Fibroblast of skin of back (primary cell): ENCODE results near the gene KDM8.
"Not testable (repeated sequence)": the region's sequence is repeated elsewhere in the genome, so short reads cannot be mapped to it uniquely, and the experiment has no call there.

Source experiments
- DNase-seq: peaks from one replicate; pipeline ENCODE4 v3.0.0-alpha.2; 2013

KDM8 gene

DNA sequence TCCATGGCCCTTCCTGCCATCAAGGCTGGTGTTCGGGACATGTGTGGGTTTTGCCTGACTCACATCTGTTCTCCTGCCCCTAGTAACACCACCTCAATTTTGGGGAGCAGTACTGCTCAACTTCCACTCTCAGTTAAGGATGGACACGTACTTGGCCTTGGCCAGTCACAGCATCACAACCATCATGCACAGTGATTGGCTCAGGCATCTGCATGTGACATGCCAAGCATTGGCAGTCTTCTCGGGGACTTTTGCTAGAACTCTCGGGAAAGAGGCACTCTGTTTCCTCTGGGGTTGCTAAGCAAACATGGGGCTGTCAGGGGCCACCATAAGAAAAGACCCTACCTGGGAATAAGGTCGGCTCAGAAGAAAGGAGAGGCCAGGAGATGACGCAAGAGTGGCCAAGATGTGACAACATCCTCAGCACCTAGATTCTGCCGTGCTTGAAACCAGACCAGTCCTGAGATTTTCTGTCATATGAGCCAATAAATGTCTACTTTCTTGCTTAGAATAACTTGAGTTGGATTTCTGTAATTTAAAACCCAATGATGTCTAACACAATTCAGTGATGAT lies 11.9 kb upstream of the KDM8 start:
- DNase-seq, result no peak

DNA sequence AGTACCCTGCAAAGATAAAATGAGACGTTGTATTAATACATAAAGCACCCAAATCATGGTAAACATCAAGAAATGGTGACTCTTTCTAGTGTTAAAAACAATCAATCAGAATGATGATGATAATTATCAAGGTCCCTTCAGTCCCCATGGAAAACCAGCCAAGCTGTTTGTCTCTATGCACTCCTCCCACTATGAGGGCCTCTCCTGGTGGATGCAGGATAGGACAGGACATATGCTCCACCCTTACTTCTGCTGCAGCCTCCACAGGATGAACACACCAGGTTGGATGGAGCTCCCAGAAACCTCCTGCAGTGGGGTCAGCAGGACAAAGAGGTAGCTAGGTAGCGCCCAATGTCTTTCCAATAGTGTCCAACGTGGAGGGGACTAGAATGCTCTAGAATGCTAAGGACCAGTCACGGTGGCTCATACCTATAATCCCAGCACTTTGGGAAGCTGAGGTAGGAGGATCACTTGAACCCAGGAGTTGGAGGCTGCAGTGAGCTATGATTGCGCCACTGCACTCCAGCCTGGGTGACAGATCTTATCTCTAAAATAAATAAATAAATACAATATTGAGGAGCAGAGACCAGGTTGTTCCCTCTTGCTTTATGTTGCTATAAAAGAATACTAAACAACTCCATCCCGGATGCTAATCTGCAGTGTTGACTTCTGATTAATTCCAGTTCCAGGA lies 9.9 kb upstream of the KDM8 start:
- no peak for DNase-seq

GRCh38 chr16:27195076-27195741 lies 8.1 kb upstream of the KDM8 start:
- no peak for DNase-seq

GRCh38 chr16:27195941-27196595 lies 7.3 kb upstream of the KDM8 start:
- DNase-seq, result no peak

GRCh38 chr16:27197004-27197403 lies 6.3 kb upstream of the KDM8 start:
- DNase-seq, result no peak

DNA sequence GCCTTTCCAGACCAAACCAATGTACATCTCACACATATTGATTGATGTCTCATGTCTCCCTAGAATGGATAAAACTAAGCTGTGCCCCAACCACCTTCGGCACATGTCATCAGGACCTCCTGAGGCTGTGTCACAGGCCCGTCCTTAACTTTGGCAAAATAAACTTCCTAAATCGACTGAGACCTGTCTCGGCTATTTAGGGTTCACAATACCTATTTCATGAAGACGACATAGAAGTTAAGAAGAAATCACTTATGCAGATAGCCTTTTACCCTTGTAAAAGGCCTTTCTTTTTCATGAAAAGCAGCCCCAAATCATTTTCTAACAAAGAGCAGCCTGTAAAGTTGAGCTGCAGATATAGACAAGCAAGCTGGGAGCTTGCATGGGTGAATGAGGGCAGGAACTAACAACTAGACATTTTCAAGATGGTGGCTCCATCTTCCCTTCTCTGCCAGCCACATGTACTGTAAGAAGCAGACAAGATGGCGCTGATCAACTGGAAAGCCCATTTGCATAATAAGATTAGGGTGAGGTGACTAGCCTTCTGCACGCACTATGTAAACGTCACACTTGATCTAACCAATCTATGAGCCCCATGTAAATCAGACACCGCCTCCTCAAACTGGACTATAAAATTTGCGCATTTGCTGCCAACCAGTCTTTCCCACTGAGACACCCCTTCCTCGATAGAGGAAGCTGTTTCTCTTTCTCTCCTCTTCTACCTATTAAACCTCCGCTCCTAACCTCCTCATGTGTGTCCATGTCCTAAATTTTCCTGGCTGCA lies 4.7 kb upstream of the KDM8 start:
- DNase-seq, result no peak

DNA sequence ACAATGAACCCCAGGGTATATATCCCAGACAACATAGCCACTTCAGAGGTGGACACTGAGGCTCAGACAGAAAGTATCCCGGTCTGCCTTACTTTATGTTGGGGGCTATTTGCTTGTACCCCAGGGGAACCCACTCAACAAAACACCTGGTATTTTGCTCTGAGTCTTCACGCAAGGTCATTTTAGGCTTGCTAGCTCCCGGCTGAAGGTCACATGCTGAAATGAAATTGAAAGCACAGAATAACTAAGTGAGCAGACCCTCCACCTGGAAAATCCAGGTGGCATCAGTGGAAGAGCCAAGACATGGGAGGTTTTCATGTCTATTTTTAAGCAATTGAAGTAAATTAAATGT lies 4.1 kb upstream of the KDM8 start:
- no peak for DNase-seq

DNA sequence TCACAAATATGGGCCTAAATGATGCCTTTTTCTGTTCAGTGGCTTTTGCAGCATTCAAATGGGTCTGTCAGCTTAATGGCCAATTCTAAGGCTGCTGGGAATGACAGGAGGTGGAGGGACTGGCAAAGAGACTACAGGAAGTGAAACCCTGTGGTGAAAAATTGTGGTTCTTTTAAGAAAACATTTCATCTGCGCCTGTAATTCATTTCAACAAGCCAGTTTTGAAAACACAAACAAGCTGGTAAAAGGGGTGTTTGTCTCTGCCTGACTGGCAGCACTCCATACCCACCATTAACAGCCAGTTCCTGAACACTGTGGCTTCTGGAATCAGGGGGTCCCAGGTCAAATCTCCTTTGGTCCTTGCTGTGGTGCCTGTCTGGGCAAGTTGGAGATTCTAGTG lies 3.6 kb upstream of the KDM8 start:
- DNase-seq, result peak; percentile 64

DNA sequence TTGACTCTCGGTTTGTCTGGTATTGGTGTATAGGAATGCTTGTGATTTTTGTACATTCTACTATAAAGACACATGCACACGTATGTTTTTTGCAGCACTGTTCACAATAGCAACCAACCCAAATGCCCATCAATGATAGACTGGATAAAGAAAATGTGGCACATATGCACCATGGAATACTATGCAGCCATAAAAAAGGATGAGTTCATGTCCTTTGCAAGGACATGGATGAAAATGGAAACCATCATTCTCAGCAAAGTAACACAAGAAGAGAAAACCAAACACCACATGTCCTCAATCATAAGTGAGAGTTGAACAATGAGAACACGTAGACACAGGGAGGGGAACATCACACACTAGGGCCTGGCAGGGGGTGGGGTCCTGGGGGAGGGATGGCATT lies 2.4 kb upstream of the KDM8 start:
- DNase-seq, result not testable (repeated sequence)

- DNase-seq, result peak; percentile 94
Observed at GRCh38 chr16:27202923-27203506, 311 bp upstream of the KDM8 start.

GRCh38 chr16:27204312-27204915 lies 1.1 kb downstream of the KDM8 start:
- DNase-seq, result no peak

GRCh38 chr16:27205423-27206065 lies 2.2 kb downstream of the KDM8 start:
- DNase-seq, result no peak

DNA sequence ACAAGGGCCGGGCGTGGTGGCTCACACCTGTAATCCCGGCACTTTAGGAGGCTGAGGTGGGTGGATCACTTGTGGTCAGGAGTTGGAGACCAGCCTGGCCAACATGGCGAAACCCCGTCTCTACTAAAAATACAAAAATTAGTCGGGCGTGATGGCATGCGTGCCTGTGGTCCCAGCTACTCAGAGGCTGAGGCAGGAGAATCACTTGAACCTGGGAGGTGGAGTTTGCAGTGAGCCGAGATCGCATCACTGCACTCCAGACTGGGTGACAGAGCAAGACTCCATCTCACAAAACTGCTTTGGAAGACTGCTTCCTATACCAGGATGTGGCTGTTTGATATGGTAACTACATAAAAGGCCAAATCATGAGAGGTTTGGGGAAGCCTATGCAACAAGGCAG lies 3.8 kb downstream of the KDM8 start:
- DNase-seq, result not testable (repeated sequence)

- DNase-seq, result no peak
Observed at GRCh38 chr16:27208081-27208680, 4.9 kb downstream of the KDM8 start.

- DNase-seq, result no peak
Observed at GRCh38 chr16:27208796-27209195, 5.5 kb downstream of the KDM8 start.

DNA sequence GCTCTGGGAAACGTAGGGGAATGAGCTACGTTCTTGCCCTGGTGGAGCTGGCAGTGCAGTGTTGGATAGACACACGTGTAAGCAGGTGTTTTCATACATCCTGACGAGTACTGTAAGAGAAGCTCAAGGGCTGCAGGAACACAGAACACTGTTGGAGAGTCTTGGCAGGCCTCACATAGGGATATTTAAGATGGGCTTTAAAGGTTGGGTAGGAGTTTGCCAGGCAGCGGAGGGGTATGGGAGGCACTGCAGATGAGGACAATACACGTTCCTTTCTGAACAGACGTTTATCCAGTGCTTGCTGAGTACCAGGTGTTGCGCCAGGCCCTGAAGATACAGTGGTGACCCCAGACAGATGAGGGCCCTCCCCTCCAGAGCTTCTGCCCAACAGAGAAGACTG lies 6.3 kb downstream of the KDM8 start:
- no peak for DNase-seq

GRCh38 chr16:27210174-27210573 lies 6.8 kb downstream of the KDM8 start:
- no peak for DNase-seq

DNA sequence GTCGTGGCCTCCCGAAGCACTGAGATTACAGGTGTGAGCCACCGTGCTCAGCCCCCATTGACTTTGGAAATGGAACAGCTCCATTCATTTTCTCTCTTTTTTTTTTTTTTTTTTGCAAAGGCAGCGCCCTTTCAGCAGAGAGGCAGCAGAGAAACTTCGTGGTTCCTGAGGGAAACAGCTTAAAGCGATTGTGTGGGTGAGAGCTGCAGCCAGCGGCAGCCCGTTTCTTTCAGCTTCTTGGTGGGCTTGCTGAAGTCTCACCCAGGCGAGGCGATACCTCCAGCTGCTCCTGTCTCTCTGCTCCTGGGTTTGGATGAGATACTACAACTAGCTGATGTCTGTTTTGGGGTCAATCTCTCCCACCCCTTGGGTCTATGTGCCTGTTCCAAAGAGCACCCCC lies 7.7 kb downstream of the KDM8 start:
- DNase-seq, result no peak

DNA sequence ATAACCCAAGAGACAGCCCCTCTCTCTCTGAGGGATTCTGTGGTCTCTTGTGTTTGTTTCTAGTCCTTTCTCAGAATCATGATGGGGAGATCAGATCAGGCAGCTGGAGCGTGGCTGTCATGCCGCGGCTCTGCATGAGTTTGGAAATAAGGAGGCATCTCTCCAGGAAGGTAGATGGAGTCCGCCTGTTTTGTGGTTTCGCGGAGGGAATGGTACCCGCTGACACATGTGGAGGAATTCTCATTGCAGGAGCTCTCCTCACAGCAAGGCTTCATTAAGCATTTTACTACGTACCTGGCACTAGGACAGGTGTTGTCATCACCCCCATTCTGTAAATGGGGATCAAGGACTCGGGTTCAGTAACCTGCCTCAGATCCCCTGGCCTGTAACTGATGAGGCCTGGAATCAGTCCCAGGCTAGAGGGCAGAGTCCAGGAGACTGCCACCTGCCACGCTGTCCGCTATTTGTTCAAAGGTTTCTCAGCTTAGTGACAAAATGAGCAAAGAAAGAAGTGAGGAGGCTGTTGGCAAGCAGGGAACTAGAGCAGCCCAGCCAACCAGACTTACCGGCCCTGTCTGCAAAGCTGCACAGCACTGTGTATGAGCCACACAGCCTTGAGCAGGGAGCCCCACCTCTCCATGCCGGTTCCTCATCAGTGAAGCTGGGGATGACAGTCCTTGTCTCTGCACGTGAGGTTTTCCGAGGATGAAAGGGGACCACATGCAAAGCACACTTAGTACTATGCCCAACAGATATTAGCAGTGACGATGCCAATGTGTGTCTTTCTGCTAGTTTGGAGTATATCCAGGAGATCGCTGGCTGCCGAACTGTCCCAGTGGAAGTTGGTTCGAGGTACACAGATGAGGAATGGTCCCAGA lies 11.0 kb downstream of the KDM8 start:
- DNase-seq, result no peak

DNA sequence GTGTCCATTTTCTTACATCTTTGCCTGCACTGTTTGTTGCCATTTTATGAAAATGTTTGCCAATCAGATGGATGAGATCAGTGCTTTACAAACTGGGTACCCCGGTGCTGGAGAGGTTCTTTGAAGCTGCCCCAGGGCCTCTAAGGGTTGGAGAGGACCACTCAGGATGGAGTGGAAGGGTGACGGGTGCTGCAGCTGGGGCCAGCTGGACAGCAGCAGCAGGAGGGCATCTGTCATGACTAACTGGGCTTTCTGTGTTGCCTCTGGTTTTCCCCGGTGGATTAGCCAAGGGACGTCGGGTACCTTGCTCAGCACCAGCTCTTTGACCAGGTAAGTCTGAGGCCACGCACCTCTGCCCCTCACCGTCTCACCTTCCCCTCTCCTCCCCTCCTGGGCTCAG lies 12.3 kb downstream of the KDM8 start:
- no peak for DNase-seq
